ENCODE measurements around the gene PRKG1.

GRCh38 chr10:51606825-51607462, 532.7 kb downstream of the PRKG1 start:
- TF ChIP-seq CTCF (conservative IDR thresholded peaks at IDR 0.05; ENCODE audit: low read depth, low read length) (no peak), EZH2phosphoT487 (IDR thresholded peaks at IDR 0.05; ENCODE audit: borderline replicate concordance, low read length) (no peak)
